SH-SY5Y (cell line): ENCODE data around the gene P3H3.

Experiments used
- GATA2 ChIP-seq: IDR thresholded peaks from 2 replicates; pipeline ENCODE4 v1.6.1; 2011; ENCODE audit warnings: mild to moderate bottlenecking, low read depth, low read length
- GATA3 ChIP-seq: IDR thresholded peaks from 2 replicates; pipeline ENCODE4 v1.6.1; 2011; ENCODE audit warnings: low read depth, mild to moderate bottlenecking, low read length, moderate library complexity

P3H3 gene

GRCh38 chr12:6819106-6820030, 8.8 kb upstream of the P3H3 start:
- TF ChIP-seq GATA3 (no peak), GATA2 (no peak)

- TF ChIP-seq GATA3 (no peak), GATA2 (no peak)
Observed at GRCh38 chr12:6820166-6820565, 8.0 kb upstream of the P3H3 start.

GRCh38 chr12:6821591-6822425, 6.4 kb upstream of the P3H3 start, which contains the start of gene GPR162:
Gene GPR162, plus strand, starts transcription at chr12:6821821. Its CDS starts 2,078 bp downstream, at chr12:6823899.
- TF ChIP-seq GATA3 (no peak), GATA2 (no peak)

GRCh38 chr12:6822426-6823135, 5.6 kb upstream of the P3H3 start:
- TF ChIP-seq GATA3 (no peak), GATA2 (no peak)

- TF ChIP-seq GATA3: no peak
Observed at GRCh38 chr12:6823182-6824084, 4.8 kb upstream of the P3H3 start.

- TF ChIP-seq GATA2: no peak
- TF ChIP-seq GATA3: no peak
Observed at GRCh38 chr12:6824085-6824775, 4.0 kb upstream of the P3H3 start.

GRCh38 chr12:6824901-6825381, 3.3 kb upstream of the P3H3 start:
- TF ChIP-seq GATA3: no peak
- no peak for TF ChIP-seq GATA2

GRCh38 chr12:6825398-6826124, 2.6 kb upstream of the P3H3 start:
- TF ChIP-seq GATA2: no peak
- TF ChIP-seq GATA3: no peak

GRCh38 chr12:6826125-6826733, 2.0 kb upstream of the P3H3 start:
- TF ChIP-seq GATA3 (no peak), GATA2 (no peak)

GRCh38 chr12:6826734-6827436, 1.3 kb upstream of the P3H3 start:
- TF ChIP-seq GATA3 (no peak), GATA2 (no peak)

GRCh38 chr12:6827437-6827911, 733 bp upstream of the P3H3 start:
- TF ChIP-seq GATA3: no peak
- no peak for TF ChIP-seq GATA2
